Measurements from ENCODE around the gene MDGA2. TPM values are rescaled to one million over a fixed set of nuclear protein-coding genes. Genes with fewer than 3 reads are reported as not detected.

The MDGA2 gene
- total RNA-seq, 1 donor from 2014 or later: not detected

DNA sequence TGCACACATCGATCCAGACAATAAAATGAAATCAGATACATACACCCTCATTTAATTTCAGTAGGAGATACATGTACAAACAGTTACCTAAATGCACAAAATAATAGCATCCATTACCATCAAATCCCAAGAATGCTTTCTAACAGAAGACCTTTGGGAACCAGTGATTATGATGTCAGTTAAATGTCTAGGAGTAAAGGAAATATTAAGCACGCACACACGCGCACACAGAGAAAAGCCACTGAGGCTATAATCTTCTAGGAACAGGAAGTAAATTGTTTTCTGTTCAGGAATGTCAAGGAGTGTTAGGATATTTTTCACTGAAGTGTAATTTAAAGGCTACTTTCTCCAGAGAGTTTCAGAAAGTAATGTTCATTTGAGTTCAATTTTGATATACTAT lies 250.1 kb downstream of the MDGA2 start:
- intact Hi-C loops (cut with micrococcal nuclease): no loop called here

DNA sequence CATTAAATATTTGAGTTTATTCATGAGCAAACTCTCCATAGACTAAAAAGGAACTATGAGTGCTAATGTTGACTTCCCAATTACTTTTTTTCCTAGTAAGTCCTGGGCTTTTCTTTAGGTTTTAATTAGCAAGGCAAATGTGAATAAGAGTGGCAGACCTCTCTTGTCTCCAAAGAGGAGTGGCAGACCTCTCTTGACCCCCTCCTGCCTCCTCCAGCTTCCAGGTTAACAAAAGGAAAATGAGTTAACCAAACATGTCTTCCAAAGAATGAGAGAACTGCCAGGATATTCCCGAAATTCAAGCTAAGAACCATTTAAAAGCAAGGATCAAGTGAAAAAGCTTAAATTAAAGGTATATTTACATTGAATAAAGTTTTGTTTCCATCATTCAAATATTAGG lies 253.2 kb downstream of the MDGA2 start:
- H3K27me3 Mint-ChIP-seq: no peaks in the 10 kb centered on the region
- H3K4me1 Mint-ChIP-seq: no peaks in the 10 kb centered on the region
- H3K27ac Mint-ChIP-seq: no peak overlapping the region
- intact Hi-C loops (cut with micrococcal nuclease): no loop called here
- H3K9me3 Mint-ChIP-seq: no peaks in the 10 kb centered on the region
- TF ChIP-seq, protein P1, sequence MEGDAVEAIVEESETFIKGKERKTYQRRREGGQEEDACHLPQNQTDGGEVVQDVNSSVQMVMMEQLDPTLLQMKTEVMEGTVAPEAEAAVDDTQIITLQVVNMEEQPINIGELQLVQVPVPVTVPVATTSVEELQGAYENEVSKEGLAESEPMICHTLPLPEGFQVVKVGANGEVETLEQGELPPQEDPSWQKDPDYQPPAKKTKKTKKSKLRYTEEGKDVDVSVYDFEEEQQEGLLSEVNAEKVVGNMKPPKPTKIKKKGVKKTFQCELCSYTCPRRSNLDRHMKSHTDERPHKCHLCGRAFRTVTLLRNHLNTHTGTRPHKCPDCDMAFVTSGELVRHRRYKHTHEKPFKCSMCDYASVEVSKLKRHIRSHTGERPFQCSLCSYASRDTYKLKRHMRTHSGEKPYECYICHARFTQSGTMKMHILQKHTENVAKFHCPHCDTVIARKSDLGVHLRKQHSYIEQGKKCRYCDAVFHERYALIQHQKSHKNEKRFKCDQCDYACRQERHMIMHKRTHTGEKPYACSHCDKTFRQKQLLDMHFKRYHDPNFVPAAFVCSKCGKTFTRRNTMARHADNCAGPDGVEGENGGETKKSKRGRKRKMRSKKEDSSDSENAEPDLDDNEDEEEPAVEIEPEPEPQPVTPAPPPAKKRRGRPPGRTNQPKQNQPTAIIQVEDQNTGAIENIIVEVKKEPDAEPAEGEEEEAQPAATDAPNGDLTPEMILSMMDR (IDR thresholded peaks at IDR 0.05): no peak
- no peaks in the 10 kb centered on the region for H3K36me3 Mint-ChIP-seq (ENCODE audit: low read depth)
- no peak for DNase-seq
- CTCF ChIA-PET: no interaction called here
- POLR2A ChIA-PET: no interaction called here
- no peak overlapping the region for H3K4me3 Mint-ChIP-seq
- ATAC-seq (ENCODE audit: low read depth): no peak

More for the DNA sequence above, 250.1 kb downstream of the MDGA2 start:
- H3K27me3 Mint-ChIP-seq: no peaks in the 10 kb centered on the region
- ATAC-seq (ENCODE audit: low read depth) (no peak), DNase-seq (no peak)
- ChIA-PET POLR2A (no interaction called here), CTCF (no interaction called here)
- no peaks in the 10 kb centered on the region for H3K9me3 Mint-ChIP-seq
- no peaks in the 10 kb centered on the region for H3K36me3 Mint-ChIP-seq (ENCODE audit: low read depth)
- no peaks in the 10 kb centered on the region for H3K4me1 Mint-ChIP-seq
- H3K4me3 Mint-ChIP-seq: no peak overlapping the region
- H3K27ac Mint-ChIP-seq: no peak overlapping the region
- TF ChIP-seq, protein P1 (IDR thresholded peaks at IDR 0.05): no peak

DNA sequence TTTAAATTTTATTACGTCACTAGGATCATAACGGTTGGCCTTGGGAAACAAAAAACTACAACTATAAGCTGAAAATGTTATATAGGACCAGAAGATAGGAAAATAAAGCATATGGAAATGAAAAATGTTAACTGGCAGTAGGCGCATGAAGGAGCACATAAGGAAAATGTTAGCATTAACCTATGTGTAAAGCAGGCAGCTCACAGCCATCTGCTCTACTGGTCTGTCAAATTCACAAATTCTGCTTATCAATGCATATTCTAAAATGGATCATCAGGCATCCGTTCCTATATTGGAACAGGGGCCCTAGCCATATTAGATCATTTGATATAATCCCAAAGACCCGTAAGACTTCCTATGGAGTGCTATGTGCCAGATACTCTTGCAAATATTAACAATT lies 263.9 kb downstream of the MDGA2 start:
- no peaks in the 10 kb centered on the region for H3K4me1 Mint-ChIP-seq
- ChIA-PET POLR2A (no interaction called here), CTCF (no interaction called here)
- H3K27ac Mint-ChIP-seq: no peak overlapping the region
- ATAC-seq (ENCODE audit: low read depth) (no peak), DNase-seq (no peak)
- no peak overlapping the region for H3K4me3 Mint-ChIP-seq
- intact Hi-C loops (cut with micrococcal nuclease): no loop called here
- H3K9me3 Mint-ChIP-seq: peaks cover 2% of the 10 kb centered on the region
- no peaks in the 10 kb centered on the region for H3K36me3 Mint-ChIP-seq (ENCODE audit: low read depth)
- TF ChIP-seq, protein P1 (IDR thresholded peaks at IDR 0.05): no peak
- H3K27me3 Mint-ChIP-seq: no peaks in the 10 kb centered on the region

DNA sequence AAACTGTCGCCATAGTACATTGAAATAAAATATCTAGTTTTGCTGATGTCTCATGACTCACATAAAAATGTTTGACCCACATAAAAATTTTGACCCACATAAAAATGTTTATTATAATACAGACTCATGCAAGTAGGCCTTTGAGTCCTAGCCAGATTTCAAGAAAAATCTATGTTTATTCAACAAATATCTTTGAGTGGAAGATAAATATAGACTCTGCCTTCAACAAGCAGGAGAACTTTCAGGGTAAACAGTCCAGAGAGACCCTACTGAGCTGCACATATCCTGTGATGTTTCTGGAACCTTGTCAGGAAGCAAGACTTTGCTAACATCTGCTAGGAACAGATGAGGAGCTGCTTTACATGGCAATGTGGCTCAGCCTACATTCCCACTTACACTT lies 283.1 kb downstream of the MDGA2 start:
- no peaks in the 10 kb centered on the region for H3K36me3 Mint-ChIP-seq (ENCODE audit: low read depth)
- no peaks in the 10 kb centered on the region for H3K4me1 Mint-ChIP-seq
- CTCF ChIA-PET: no interaction called here
- H3K27me3 Mint-ChIP-seq: no peaks in the 10 kb centered on the region
- H3K4me3 Mint-ChIP-seq: no peak overlapping the region
- TF ChIP-seq, protein P1 (IDR thresholded peaks at IDR 0.05): no peak
- no peak for ATAC-seq (ENCODE audit: low read depth)
- H3K27ac Mint-ChIP-seq: no peak overlapping the region
- peaks cover 5% of the 10 kb centered on the region for H3K9me3 Mint-ChIP-seq
- DNase-seq: no peak
- intact Hi-C loops (cut with micrococcal nuclease): no loop called here
- POLR2A ChIA-PET: no interaction called here

DNA sequence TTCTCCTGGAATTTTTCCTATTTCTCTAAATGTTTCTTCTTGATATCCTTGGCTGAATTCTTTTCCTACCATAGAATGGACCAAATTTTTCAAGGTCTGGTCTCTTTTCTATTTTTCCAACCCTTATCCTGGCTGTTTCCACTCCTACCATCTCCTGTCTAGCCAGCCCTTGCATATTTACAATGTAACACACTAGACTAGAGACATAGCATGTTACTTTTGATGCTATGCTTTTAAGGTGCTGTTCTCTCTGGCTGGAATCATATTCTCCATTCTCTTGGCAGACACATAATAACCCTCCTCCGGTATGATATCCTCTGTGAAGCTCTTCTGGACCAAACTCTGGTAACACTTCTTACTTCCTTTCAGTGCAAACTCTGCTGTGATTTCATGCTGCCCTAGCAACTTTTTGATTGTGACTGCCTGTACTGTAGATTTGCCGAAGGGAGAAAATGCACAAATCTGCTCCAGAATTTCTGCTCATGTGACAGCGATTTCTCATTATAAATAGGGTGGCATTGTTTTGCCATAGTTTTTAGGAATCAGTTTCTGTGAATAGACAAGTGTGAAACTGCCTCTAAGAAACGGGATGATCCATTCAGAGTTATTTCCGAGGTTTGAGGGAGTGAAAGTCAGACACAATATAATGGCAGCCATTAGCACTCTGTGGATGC lies 284.4 kb downstream of the MDGA2 start:
- Mint-ChIP-seq H3K4me3 (no peak overlapping the region), H3K4me1 (no peaks in the 10 kb centered on the region), H3K9me3 (no peaks in the 10 kb centered on the region), H3K36me3 (ENCODE audit: low read depth) (no peaks in the 10 kb centered on the region), H3K27me3 (no peaks in the 10 kb centered on the region), H3K27ac (no peak overlapping the region)
- ChIA-PET POLR2A (no interaction called here), CTCF (no interaction called here)
- DNase-seq (no peak), ATAC-seq (ENCODE audit: low read depth) (no peak)
- intact Hi-C loops (cut with micrococcal nuclease): no loop called here
- TF ChIP-seq, protein P1 (IDR thresholded peaks at IDR 0.05): no peak

Data from activated B cell treated with CpG ODN at 0.5 μM for 24 hours (primary cell).